ENCODE results near the gene ASIC1. TPM values are rescaled to one million over a fixed set of nuclear protein-coding genes. Genes with fewer than 3 reads are reported as not detected.

Gene ASIC1
- total RNA-seq, 1 donor from 2014 or later: 25.0 TPM

DNA sequence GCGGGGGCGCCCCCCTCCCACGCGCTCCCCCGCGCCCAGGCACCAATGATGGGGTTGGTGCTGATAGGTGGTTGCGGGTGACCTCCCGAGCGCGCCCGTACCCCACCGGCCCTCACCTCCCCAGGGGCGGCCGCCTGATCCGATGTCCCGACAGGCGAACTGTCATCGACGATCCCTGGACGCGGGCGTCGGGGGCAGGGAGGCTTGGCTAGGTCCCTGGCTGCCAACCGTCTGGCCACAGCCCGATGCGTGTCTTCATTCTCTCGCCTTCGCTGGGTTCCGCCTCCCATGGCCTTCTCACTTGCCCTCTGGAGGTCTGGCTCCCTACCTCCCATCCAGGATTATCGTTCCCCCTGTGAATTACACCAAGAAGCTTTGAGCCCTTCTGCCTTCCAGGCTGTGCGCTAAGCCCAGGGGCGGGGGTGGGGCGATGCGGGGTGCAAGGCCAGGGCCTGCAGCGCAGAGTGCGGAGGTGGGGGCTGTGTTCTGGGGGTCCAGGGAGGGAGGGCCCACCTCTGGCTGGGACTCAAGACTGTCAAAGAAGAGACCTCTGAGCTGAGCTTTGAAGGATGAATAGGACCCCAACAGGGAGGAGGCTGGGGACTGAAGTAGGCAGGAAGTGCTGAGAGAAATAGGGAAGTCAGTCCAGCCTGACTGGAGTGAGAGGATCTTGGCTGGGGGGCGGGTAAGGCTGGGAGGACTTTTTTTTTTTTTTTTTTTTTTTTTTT is 24.4 kb upstream of the ASIC1 start:
- Mint-ChIP-seq H3K4me1 (peaks cover 9% of the 10 kb centered on the region), H3K4me3 (peak overlapping the region; percentile 20), H3K27ac (ENCODE audit: unreplicated experiment) (no peak overlapping the region), H3K27me3 (ENCODE audit: low read depth) (peaks cover 3% of the 10 kb centered on the region), H3K9me3 (no peaks in the 10 kb centered on the region), H3K36me3 (ENCODE audit: low read depth) (no peaks in the 10 kb centered on the region)
- TF ChIP-seq, protein P1, sequence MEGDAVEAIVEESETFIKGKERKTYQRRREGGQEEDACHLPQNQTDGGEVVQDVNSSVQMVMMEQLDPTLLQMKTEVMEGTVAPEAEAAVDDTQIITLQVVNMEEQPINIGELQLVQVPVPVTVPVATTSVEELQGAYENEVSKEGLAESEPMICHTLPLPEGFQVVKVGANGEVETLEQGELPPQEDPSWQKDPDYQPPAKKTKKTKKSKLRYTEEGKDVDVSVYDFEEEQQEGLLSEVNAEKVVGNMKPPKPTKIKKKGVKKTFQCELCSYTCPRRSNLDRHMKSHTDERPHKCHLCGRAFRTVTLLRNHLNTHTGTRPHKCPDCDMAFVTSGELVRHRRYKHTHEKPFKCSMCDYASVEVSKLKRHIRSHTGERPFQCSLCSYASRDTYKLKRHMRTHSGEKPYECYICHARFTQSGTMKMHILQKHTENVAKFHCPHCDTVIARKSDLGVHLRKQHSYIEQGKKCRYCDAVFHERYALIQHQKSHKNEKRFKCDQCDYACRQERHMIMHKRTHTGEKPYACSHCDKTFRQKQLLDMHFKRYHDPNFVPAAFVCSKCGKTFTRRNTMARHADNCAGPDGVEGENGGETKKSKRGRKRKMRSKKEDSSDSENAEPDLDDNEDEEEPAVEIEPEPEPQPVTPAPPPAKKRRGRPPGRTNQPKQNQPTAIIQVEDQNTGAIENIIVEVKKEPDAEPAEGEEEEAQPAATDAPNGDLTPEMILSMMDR (conservative IDR thresholded peaks at IDR 0.05): no peak
- no peak for DNase-seq (ENCODE audit: low read depth, low spot score)

DNA sequence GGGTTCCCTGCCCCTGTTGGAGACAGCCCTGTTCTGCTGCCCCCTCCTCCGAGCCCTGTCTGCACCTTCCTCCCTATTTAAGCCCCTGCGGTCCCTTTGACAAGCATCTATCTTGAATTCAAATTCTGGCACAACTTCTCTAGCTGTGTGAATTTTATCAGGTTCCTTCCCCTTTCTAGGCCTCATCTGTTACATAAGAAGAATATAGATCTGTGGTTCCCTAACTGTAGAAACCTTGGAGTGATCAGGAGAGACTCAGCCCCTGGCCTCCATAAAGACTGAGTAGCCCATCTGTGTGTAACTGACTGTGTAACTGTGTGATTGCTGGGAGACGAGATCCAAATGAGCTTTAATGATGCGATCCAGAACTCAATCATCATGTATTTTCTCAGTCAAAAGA is 19.1 kb upstream of the ASIC1 start:
- no peak overlapping the region for H3K4me3 Mint-ChIP-seq
- H3K27me3 Mint-ChIP-seq (ENCODE audit: low read depth): no peaks in the 10 kb centered on the region
- H3K27ac Mint-ChIP-seq (ENCODE audit: unreplicated experiment): no peak overlapping the region
- peaks cover 10% of the 10 kb centered on the region for H3K4me1 Mint-ChIP-seq
- no peaks in the 10 kb centered on the region for H3K9me3 Mint-ChIP-seq
- DNase-seq (ENCODE audit: low read depth, low spot score): no peak
- no peaks in the 10 kb centered on the region for H3K36me3 Mint-ChIP-seq (ENCODE audit: low read depth)
- TF ChIP-seq, protein P1 (conservative IDR thresholded peaks at IDR 0.05): no peak

DNA sequence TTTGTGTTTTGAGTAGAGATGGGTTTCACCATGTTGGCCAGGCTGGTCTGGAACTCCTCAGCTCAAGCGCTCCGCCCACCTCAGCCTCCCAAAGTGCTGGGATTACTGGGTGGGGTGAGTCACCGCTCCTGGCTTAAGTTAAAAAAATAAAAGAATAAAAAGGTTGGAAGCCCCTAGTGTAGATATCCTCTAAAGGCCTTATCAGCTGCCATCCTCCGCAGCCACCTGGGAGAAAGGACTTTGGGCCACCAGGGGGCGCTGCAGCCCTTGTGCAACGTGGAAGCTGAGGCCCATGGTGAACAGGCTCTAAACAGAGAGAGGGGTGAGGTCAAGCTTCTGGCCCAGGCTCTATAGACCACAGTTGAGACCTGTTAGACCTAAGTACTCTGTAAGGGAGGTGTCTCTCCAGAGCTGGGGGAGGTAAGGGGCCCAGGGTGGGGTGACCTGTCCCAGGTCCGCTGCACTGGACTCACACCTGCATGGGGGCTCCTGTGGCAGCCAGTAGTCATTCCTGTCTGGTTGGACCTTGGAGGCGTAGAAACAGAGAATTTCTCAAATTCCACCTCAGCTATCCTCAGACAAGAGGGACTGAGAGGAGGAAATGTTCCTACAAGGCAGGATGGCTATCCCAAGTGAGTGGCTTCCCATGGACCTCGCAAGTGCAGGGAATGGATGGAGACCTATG is 18.1 kb upstream of the ASIC1 start:
- Mint-ChIP-seq H3K4me1 (peaks cover 8% of the 10 kb centered on the region), H3K27me3 (ENCODE audit: low read depth) (no peaks in the 10 kb centered on the region), H3K4me3 (peak overlapping the region; percentile 22), H3K27ac (ENCODE audit: unreplicated experiment) (no peak overlapping the region), H3K9me3 (no peaks in the 10 kb centered on the region), H3K36me3 (ENCODE audit: low read depth) (no peaks in the 10 kb centered on the region)
- TF ChIP-seq, protein P1 (conservative IDR thresholded peaks at IDR 0.05): peak; percentile 90
- peak; percentile 95 for DNase-seq (ENCODE audit: low read depth, low spot score)

DNA sequence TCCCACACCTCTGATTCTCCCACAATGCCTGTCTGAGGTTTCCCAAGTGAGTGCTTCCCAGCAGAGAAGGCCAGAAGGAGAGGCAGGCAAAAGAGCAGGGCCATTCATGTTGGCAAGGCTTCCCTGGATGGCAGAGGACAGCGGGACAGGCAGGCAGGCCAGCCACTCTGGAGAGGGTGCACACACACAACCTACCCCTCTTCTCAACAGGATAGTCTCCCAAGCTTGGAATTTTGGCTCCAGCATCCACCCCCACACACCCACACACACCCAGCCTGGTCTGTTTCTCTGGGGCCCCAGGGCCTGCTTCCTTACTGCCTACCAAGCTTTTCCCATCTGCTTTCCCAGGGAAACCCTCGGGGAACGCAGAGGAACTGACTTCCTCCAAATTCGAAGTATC is 16.7 kb upstream of the ASIC1 start:
- no peak overlapping the region for H3K27ac Mint-ChIP-seq (ENCODE audit: unreplicated experiment)
- H3K4me3 Mint-ChIP-seq: no peak overlapping the region
- DNase-seq (ENCODE audit: low read depth, low spot score): no peak
- no peaks in the 10 kb centered on the region for H3K9me3 Mint-ChIP-seq
- TF ChIP-seq, protein P1 (conservative IDR thresholded peaks at IDR 0.05): no peak
- H3K36me3 Mint-ChIP-seq (ENCODE audit: low read depth): no peaks in the 10 kb centered on the region
- peaks cover 5% of the 10 kb centered on the region for H3K4me1 Mint-ChIP-seq
- no peaks in the 10 kb centered on the region for H3K27me3 Mint-ChIP-seq (ENCODE audit: low read depth)

DNA sequence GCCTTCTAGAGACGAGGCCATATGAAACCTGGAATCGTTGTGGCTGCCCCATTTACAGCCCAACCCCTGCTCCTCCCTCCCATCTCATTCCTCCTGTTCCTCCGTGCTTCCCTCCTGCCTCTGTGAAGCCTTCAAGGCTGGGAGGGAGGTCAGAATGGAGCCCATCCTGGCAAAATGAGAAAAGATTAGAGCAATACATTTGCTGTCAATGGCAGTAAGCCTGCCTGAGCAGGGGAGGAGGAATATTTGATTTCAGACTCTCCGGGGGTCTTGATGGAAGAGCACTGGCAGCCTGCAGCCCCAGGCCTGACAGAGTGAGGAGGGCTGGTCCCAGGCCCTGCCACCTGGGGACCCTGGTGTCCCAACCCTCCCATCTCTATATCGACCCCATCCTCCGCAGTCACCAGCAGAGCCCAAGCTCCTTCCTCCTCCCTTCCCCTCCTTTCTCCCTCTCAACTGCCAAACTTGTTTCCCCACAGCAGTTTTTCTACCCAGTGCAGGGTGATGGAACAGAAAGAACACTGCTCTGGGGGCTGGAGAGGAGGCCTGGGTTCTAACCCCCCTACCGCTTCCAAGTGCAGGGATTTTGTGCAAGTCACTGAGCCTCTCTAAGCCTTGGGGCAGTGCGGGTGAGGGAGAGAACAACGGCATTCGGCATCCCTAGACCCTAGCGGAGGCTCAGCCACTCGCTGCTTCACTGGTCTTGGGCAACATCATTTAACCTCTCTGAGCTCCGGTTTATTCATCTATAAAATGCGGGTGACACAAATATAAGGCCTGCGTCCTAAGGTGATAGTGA is 16.1 kb upstream of the ASIC1 start:
- Mint-ChIP-seq H3K27me3 (ENCODE audit: low read depth) (no peaks in the 10 kb centered on the region), H3K36me3 (ENCODE audit: low read depth) (no peaks in the 10 kb centered on the region), H3K9me3 (no peaks in the 10 kb centered on the region), H3K4me1 (peaks cover 5% of the 10 kb centered on the region), H3K27ac (ENCODE audit: unreplicated experiment) (no peak overlapping the region), H3K4me3 (no peak overlapping the region)
- no peak for DNase-seq (ENCODE audit: low read depth, low spot score)
- TF ChIP-seq, protein P1 (conservative IDR thresholded peaks at IDR 0.05): no peak

All from neural crest cell (in vitro differentiated cells).